Loucy (cell line): ENCODE measurements around the gene RBP4.

Source experiments
- H2AFZ ChIP-seq: fragments of 200-600 bp; sonication (generic); 2 replicates; pipeline ENCODE4 v1.6.0; 2016; ENCODE audit warnings: antibody characterized with exemption, mild to moderate bottlenecking, low read length, moderate library complexity
- H3F3A ChIP-seq: fragments of 200-600 bp; 2 replicates; pipeline ENCODE4 v1.6.0; 2016; ENCODE audit warnings: antibody characterized with exemption, low read depth, mild to moderate bottlenecking
- H3K27me3 ChIP-seq: fragments of 200-600 bp; sonication (generic); 2 replicates; pipeline ENCODE4 v1.6.1; 2014; ENCODE audit warnings: low read length, mild to moderate bottlenecking; ENCODE audit not compliant: insufficient read depth, poor library complexity, severe bottlenecking
- H3K36me3 ChIP-seq: fragments of 200-600 bp; sonication (generic); 2 replicates; pipeline ENCODE4 v1.6.1; 2016; ENCODE audit warnings: low read length; ENCODE audit not compliant: insufficient read depth
- H3K4me1 ChIP-seq: fragments of 200-600 bp; sonication (generic); 2 replicates; pipeline ENCODE4 v1.5.1; 2014; ENCODE audit warnings: low read length, mild to moderate bottlenecking; ENCODE audit not compliant: insufficient read depth, poor library complexity, severe bottlenecking
- H3K4me2 ChIP-seq: fragments of 200-600 bp; sonication (generic); 2 replicates; pipeline ENCODE4 v1.6.0; 2014; ENCODE audit warnings: antibody characterized with exemption, low read length, low read depth, mild to moderate bottlenecking; ENCODE audit not compliant: poor library complexity, severe bottlenecking
- H3K4me3 ChIP-seq: fragments of 200-600 bp; sonication (generic); 2 replicates; pipeline ENCODE4 v1.5.1; 2014; ENCODE audit warnings: low read length, mild to moderate bottlenecking, mixed read lengths; ENCODE audit not compliant: poor library complexity, severe bottlenecking
- H3K79me2 ChIP-seq: fragments of 200-600 bp; sonication (generic); 2 replicates; pipeline ENCODE4 v1.6.1; 2014; ENCODE audit warnings: low read length; ENCODE audit not compliant: insufficient read depth
- H3K9ac ChIP-seq: fragments of 200-600 bp; sonication (generic); 2 replicates; pipeline ENCODE4 v1.6.0; 2014; ENCODE audit warnings: mild to moderate bottlenecking, low read depth, low read length, moderate library complexity; ENCODE audit not compliant: poor library complexity, severe bottlenecking
- H3K9me2 ChIP-seq: fragments of 200-600 bp; sonication (generic); replicated peaks from 2 replicates; pipeline ENCODE4 v1.6.1; 2016; ENCODE audit warnings: low read depth, low read length, mixed read lengths
- H3K9me3 ChIP-seq: fragments of 200-600 bp; sonication (generic); 2 replicates; pipeline ENCODE4 v1.6.1; 2014; ENCODE audit warnings: mild to moderate bottlenecking, antibody characterized with exemption, low read length, low read depth; ENCODE audit not compliant: insufficient read depth
- H4K20me1 ChIP-seq: fragments of 200-600 bp; sonication (generic); 2 replicates; pipeline ENCODE4 v1.6.0; 2014; ENCODE audit warnings: antibody characterized with exemption, low read length, mild to moderate bottlenecking; ENCODE audit not compliant: insufficient read depth, poor library complexity, severe bottlenecking
- EZH2phosphoT487 ChIP-seq: fragments of 200-600 bp; IDR thresholded peaks from 2 replicates; pipeline ENCODE4 v1.6.1; 2018; ENCODE audit warnings: antibody characterized with exemption, mild to moderate bottlenecking, moderate library complexity, borderline replicate concordance
- TF ChIP-seq, protein P1 (sequence below): fragments of 200-600 bp; sonication (generic); conservative IDR thresholded peaks from 2 replicates; pipeline ENCODE4 v1.5.1; 2014; ENCODE audit warnings: mild to moderate bottlenecking, antibody characterized with exemption, low read length

Gene RBP4

DNA sequence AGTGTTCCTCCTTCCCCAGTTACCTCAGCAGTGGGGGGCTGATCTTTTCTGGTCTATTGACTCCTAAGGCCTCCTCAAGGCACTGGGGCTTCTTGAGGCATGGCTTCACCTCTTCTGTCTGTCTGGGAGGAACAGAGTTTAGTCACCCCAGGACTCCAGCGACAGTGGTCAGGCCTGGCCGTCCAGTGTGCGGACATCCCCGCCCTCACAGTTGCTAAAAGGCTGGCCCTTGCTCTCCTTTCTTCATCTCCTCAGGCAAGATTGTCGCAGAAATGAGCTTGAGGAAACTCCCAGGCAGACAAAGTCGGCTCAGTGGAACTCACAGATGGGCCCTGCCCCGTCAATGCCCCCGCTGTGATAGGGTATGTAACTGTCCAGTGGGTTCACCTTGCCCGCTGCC is 41.5 kb downstream of the RBP4 start:
- H3K36me3 ChIP-seq = no peaks in the 10 kb centered on the region
- no peaks in the 10 kb centered on the region for H3K9me2 ChIP-seq
- H3K9me3 ChIP-seq = no peaks in the 10 kb centered on the region
- no peaks in the 10 kb centered on the region for H4K20me1 ChIP-seq
- H3K4me1 ChIP-seq = no peaks in the 10 kb centered on the region
- H3K4me2 ChIP-seq = no peak overlapping the region
- H3K4me3 ChIP-seq = no peak overlapping the region
- H3K79me2 ChIP-seq = no peaks in the 10 kb centered on the region
- H3K27me3 ChIP-seq = no peaks in the 10 kb centered on the region
- no peak for TF ChIP-seq EZH2phosphoT487
- TF ChIP-seq, protein P1, sequence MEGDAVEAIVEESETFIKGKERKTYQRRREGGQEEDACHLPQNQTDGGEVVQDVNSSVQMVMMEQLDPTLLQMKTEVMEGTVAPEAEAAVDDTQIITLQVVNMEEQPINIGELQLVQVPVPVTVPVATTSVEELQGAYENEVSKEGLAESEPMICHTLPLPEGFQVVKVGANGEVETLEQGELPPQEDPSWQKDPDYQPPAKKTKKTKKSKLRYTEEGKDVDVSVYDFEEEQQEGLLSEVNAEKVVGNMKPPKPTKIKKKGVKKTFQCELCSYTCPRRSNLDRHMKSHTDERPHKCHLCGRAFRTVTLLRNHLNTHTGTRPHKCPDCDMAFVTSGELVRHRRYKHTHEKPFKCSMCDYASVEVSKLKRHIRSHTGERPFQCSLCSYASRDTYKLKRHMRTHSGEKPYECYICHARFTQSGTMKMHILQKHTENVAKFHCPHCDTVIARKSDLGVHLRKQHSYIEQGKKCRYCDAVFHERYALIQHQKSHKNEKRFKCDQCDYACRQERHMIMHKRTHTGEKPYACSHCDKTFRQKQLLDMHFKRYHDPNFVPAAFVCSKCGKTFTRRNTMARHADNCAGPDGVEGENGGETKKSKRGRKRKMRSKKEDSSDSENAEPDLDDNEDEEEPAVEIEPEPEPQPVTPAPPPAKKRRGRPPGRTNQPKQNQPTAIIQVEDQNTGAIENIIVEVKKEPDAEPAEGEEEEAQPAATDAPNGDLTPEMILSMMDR = no peak
- no peaks in the 10 kb centered on the region for H3F3A ChIP-seq
- no peak overlapping the region for H3K9ac ChIP-seq
- no peak overlapping the region for H2AFZ ChIP-seq

DNA sequence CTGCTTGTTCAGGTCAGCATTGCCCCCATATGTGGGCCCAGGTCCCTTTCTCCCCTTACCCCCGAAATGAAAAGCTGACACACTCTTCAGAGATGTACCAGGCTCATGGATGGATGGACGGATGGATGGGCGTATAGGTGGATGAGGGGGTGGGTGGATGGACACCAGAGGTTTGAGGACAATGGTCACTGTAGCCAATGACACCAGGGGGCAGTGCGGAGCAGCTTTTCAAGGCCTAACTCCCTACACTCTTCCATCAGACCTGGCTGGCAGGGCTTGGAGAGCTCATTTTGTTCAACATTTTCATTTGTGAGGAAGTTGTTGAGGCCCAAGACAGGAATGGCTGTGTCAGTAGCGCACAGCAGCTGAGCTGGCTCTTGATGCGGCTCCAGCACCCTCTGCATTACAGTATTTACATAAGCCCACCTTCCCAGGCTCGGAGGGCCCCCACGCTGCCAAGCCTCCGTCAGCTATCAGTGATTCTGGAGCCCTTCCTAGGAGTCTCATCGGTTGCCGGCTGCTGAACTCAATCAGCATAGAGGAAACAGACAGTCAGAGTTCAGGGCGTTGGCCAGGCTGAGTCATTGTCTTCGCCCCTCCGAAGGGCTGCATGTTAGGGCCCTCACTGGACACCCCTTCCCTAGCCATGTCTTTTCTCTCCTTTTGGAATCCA is 46.1 kb downstream of the RBP4 start:
- H2AFZ ChIP-seq = no peak overlapping the region

DNA sequence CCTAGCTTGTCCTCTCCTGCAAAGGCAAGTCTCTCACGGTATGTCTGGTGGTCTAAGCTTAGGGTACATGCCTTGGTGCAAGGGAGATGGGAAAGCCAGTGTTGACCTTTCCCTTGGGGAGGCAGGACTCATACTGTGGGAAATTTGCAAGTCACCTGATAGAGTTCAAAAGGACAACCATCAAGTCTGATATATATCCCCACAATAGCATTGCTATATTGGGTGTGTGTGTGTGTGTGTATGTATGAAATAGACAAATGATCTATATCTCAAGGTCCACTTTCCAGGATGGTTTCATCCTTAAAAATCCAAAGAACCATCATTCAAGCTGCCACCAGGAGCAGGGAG is 46.7 kb downstream of the RBP4 start:
- H3K27me3 ChIP-seq = no peaks in the 10 kb centered on the region

More for the DNA sequence above, 46.1 kb downstream of the RBP4 start:
- H3K4me2 ChIP-seq = no peak overlapping the region
- no peaks in the 10 kb centered on the region for H4K20me1 ChIP-seq
- no peaks in the 10 kb centered on the region for H3K9me2 ChIP-seq
- H3K9me3 ChIP-seq = no peaks in the 10 kb centered on the region
- no peaks in the 10 kb centered on the region for H3K27me3 ChIP-seq
- H3K9ac ChIP-seq = no peak overlapping the region
- no peaks in the 10 kb centered on the region for H3K4me1 ChIP-seq
- no peaks in the 10 kb centered on the region for H3K36me3 ChIP-seq
- no peaks in the 10 kb centered on the region for H3F3A ChIP-seq
- TF ChIP-seq, protein P1 = peak; percentile 82
- TF ChIP-seq EZH2phosphoT487 = no peak
- H3K79me2 ChIP-seq = no peaks in the 10 kb centered on the region
- H3K4me3 ChIP-seq = no peak overlapping the region

More for the DNA sequence above, 46.7 kb downstream of the RBP4 start:
- Histone ChIP-seq H3F3A (no peaks in the 10 kb centered on the region), H3K4me1 (no peaks in the 10 kb centered on the region), H4K20me1 (no peaks in the 10 kb centered on the region), H3K9ac (no peak overlapping the region), H2AFZ (no peak overlapping the region), H3K4me2 (no peak overlapping the region), H3K79me2 (no peaks in the 10 kb centered on the region), H3K9me3 (no peaks in the 10 kb centered on the region), H3K9me2 (no peaks in the 10 kb centered on the region), H3K36me3 (no peaks in the 10 kb centered on the region), H3K4me3 (no peak overlapping the region)
- TF ChIP-seq, protein P1 = no peak
- TF ChIP-seq EZH2phosphoT487 = no peak
